ENCODE data around the gene BCAP29.

DNA sequence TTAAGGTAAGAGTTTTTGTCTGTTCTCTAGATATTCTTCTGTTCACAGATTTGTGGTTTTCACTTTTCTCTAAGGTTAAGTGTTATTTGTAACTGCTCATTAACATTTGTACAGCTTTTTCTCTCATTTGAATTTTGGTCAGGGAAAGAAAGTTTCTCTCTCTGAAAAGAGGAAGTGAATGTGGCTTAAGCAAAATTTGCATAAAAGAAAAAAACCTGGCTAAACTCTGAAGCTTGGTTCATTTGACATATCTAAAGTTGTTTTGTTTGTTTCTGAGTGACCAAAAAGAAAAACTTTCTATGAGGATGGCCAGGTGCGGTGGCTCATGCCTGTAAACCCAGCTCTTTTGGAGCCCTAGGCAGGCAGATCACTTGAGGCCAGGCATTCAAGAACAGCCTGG is 58.5 kb downstream of the BCAP29 start:
- TF ChIP-seq YY1 (IDR thresholded peaks at IDR 0.05; ENCODE audit: low read depth) (no peak), FOXM1 (IDR thresholded peaks at IDR 0.05; ENCODE audit: borderline replicate concordance, low read depth) (no peak), RAD21 (IDR thresholded peaks at IDR 0.05; ENCODE audit: low read depth) (no peak)

Data from Ishikawa (cell line).